Measurements from ENCODE around the gene B3GNT9.

The B3GNT9 gene

DNA sequence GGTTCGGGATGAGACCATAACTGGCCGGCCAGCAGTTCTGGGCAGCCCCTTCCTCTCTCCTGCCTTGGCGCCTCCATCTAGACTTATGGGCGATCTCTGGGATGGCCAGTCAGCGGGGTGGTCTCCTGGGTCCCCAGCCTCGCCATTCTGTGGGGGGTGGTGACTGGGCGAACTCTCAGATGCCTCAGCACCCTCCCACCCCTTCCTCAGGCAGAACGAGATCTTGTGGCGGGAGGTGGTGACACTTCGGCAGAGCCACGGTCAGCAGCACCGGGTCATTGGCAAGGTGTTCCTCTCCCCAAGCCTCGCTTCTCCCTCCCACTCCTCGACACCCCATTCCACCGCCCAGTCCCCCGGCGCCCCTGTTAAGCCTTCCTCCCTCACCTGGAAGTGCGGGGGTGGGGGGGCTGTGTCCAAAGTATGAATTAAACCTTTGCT is 15.3 kb upstream of the B3GNT9 start:
- no peak for DNase-seq

GRCh38 chr16:67165121-67166078 is 14.6 kb upstream of the B3GNT9 start:
- DNase-seq: no peak

DNA sequence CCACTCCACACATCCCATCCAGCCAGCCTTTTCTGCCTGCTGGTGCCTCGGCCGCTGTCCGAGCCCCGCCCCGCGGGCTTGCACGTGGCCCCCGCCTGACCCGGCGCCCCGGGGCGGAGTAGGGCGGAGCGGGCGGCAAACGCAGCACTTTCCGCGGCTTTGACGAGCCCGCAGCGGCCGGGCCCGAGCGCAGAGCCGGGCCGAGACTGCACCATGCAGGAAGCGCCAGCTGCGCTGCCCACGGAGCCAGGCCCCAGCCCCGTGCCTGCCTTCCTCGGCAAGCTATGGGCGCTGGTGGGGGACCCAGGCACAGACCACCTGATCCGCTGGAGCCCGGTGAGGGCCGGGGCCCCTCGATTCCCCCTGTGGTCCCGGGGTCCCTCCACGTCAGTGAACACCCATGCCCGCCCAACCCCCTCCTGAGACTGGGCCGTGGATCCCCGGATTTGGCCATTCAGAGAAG is 13.8 kb upstream of the B3GNT9 start, which contains the start of gene HSF4:
HSF4 (plus strand) TSS at position 147 of the 463 bp plus-strand sequence; CDS start at position 214, 67 bp downstream.
- DNase-seq: peak; percentile 9

DNA sequence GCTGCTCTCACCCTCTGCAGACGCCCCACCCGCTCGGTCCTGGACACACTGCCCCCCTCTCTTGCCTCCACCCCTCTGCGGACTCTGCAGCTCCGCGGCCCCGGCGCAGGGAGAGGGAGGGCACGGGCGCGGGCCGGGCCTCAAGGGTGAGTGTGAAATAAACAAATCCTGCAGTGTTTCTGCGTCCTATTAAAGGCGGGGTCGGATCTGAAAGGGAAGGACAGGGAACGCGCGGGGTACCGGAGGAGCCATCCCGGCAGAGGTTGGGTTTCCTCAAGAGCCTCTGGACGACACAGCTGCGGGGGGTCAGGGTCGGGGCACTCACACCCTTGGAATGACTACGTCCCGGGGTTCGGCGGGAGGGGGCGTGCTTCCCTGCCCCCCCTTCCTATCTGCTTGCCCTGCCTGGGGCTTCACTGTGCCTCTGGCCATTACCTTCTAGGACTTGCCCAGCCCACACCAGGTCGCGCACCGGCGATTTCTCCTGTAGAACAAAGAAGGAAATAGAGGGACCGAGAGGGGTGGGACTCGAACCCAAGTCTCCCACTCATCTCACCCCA is 13.3 kb upstream of the B3GNT9 start:
- DNase-seq: no peak

- DNase-seq: peak; percentile 87
These were observed 12.6 kb upstream of the B3GNT9 start for GRCh38 chr16:67163164-67163998.

- no peak for DNase-seq
These were observed 11.8 kb upstream of the B3GNT9 start for GRCh38 chr16:67162506-67163163.

- no peak for DNase-seq
These were observed 10.8 kb upstream of the B3GNT9 start for GRCh38 chr16:67161595-67162058.

- peak; percentile 32 for DNase-seq
These were observed 8.1 kb upstream of the B3GNT9 start for GRCh38 chr16:67158637-67159600.

DNA sequence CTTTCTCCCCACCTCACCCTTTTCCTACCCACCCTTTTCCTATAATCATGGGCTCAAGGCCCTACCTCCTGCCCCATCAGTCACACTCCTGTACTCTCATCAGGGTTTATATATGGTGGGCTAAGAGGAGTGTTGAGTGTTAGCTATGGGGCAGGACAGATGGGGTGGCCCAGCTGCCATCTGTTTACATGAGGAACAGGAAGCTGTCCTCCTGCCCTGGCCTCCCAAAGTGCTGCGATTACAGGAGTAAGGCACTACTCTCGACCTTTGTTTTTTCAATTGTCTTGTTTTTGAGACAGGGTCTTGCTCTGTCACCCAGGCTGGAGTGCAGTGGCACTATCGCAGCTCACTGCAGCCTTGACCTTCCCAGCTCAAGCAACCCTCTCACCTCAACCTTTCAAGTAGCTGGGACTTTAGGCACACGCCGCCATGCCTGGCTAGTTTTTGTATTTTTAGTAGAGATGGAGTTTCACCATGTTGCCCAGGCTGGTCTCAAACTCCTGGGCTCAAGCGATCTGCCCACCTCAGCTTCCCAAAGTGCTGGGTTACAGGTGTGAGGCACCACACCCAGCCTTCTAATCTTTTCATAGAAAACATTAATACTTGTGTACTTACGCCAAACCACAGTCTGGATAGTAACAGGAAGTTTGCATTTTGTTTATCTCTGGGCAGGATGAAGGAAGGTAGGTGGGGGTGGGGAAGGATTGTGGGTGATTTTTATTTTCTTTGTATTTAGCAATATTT is 7.3 kb upstream of the B3GNT9 start:
- DNase-seq: peak; percentile 24

- no peak for DNase-seq
These were observed 6.4 kb upstream of the B3GNT9 start for GRCh38 chr16:67157106-67157748.

DNA sequence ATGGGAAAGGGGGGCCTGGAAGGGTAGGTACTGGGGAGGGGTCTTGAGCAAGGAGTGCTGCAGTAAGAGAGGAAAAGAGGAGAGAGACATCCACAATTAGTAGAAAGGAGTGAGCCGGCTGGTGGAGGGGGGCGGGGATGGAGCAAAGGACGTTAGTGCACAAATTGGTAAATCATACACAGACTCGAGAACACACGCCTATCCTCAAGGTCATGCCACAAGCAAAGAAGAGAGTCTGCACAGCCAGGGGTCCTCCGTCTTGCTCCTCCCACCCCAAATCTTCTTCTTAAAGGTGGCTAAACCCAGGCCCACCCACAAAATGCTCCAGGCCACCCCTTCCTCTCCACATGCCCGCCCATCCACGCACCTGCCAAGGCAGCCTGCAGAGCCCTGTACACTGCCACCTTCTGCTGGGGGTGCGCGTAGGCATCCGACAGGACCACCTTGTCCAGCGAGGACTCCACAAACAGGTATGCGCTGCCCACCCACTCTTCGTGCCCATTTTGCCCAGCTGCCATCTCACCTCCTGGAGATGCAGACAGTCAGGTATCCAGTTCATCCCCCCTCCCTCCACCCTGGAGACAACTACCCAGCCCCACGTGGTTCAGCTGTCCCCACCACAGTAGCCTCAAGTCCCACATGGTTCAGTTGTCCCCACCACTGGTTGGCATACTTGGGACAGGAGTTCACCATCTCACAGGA is 5.5 kb upstream of the B3GNT9 start:
- DNase-seq: no peak

GRCh38 chr16:67155295-67156142 is 4.7 kb upstream of the B3GNT9 start:
- DNase-seq: peak; percentile 63

- no peak for DNase-seq
These were observed 3.9 kb upstream of the B3GNT9 start for GRCh38 chr16:67154578-67155294.

GRCh38 chr16:67151431-67152097 is 766 bp upstream of the B3GNT9 start:
- peak; percentile 12 for DNase-seq

DNA sequence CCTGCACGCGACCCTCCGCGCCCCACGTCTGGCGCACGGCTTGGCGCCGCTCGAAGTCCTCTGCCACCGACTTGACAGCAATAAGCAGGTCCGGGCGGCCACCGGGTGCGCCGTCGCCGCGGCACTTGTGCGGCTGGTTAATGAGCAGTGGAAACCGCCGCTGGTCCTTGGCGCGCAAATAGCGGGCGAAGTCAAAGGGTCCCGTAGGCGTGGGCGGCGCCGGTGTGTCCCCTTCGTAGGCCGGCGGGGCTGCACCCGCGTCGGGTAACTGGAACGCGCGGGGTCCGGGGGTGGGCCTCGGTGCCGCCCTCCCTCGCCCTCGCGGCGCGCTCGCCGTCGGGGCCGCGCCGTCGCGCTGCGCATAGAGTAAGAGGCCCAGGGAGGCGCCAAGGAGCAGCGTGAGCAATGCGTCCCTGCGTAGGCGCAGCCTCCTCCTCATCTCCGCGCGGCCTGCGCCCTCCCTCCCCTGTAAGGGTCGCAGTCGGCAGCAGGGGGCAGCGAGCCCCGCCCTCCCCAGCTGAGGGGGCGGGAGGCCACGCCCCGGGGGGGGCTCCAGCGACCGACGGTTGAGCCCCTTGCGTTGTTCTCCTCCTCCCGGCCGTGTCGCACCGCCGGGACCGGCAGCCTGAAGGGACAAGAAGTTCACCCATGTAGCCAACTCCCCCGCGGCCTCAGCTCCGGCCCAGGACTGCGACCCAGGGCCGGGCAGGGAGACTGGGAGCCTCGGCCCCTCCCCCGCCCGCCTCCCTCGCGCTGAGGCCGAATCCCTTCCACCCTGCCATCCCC is 558 bp downstream of the B3GNT9 start:
- DNase-seq: peak; percentile 66
